Kidney (tissue), 14 donors: ENCODE data around the gene PITRM1. TPM values are rescaled to one million over a fixed set of nuclear protein-coding genes. Genes with fewer than 3 reads are reported as not detected.

Source experiments
- DNase-seq, 5 donors: peaks; one replicate each; pipeline ENCODE4 v3.0.0-alpha.2; 2013 to 2020
- FAIRE-seq: peaks from 2 replicates; lab custom pipeline; 2012; peaks lifted over from hg19 to GRCh38; lab: Jason Lieb, UNC
- H3K27ac ChIP-seq, 2 donors: one replicate each; pipeline ENCODE4 v1.7.0; 2013; ENCODE audit warnings: low read depth in 2 of 2, low read length in 2 of 2, inconsistent platforms in 1 of 2
- H3K27me3 ChIP-seq: one replicate; pipeline ENCODE4 v1.7.1; 2013; ENCODE audit warnings: low read length, inconsistent platforms; ENCODE audit not compliant: control insufficient read depth, insufficient read depth
- H3K36me3 ChIP-seq, 3 donors: one replicate each; pipeline versions ENCODE4 v1.7.0 to v1.7.1; 2013; ENCODE audit warnings: low read length in 3 of 3, control low read depth in 1 of 3, inconsistent platforms in 1 of 3; ENCODE audit not compliant: insufficient read depth in 3 of 3, control insufficient read depth in 2 of 3
- H3K4me1 ChIP-seq, 3 donors: one replicate each; pipeline versions ENCODE4 v1.7.0 to v1.7.1; 2013; ENCODE audit warnings: low read length in 3 of 3, inconsistent platforms in 1 of 3, low read depth in 1 of 3; ENCODE audit not compliant: control insufficient read depth in 2 of 3, insufficient read depth in 2 of 3
- H3K4me3 ChIP-seq, 3 donors: one replicate each; pipeline versions ENCODE4 v1.7.0 to v1.8.1; 2013; ENCODE audit warnings: low read length in 3 of 3, control low read depth in 1 of 3, inconsistent platforms in 1 of 3
- H3K9ac ChIP-seq, 3 donors: one replicate each; pipeline versions ENCODE4 v1.7.0 to v1.7.1; 2013; ENCODE audit warnings: low read length in 3 of 3, control low read depth in 1 of 3, inconsistent platforms in 1 of 3
- H3K9me3 ChIP-seq, 3 donors: one replicate each; pipeline versions ENCODE4 v1.7.0 to v1.7.1; 2013; ENCODE audit warnings: low read length in 3 of 3, control low read depth in 1 of 3, inconsistent platforms in 1 of 3; ENCODE audit not compliant: control insufficient read depth in 2 of 3, insufficient read depth in 1 of 3
- CTCF ChIP-seq: IDR thresholded peaks from 3 replicates; pipeline ENCODE4 v1.5.1; 2012; ENCODE audit warnings: mild to moderate bottlenecking, moderate library complexity, borderline replicate concordance; ENCODE audit not compliant: insufficient read depth; ENCODE audit errors: extremely low read depth
- intact Hi-C: fragments of 100-400 bp; cut with DNase I; formaldehyde crosslinking; loops from one replicate; pipeline ENCODE4 v1.11.1; 2022
- polyA plus RNA-seq: library from polyadenylated mRNA; stranded (reverse); fragments of 350-450 nt; fragmentation: Illumina TruSeq; extraction: RNeasy Lipid Tissue Mini Kit (QIAGEN cat#74804); gene quantifications from one replicate; pipeline ENCODE4 v1.2.3, GENCODE V29; 2014; ENCODE audit warnings: low read depth, low replicate concordance; ENCODE audit not compliant: insufficient read depth
- total RNA-seq: library from RNA; stranded (reverse); fragmentation: NEBNext Ultra II Directional; extraction: Animal tissue kit (Norgen Biotek cat#: 25700); gene quantifications from one replicate; pipeline ENCODE4 v1.2.1, GENCODE V29; 2021
- donor health status: control.
- donor health status: control.
- donor health status: control.
- donor health status: control.
- donor health status: control.
- donor health status: DM: yes; HTN: yes; CAD: no.
- donor health status: Normal renal cell carcinoma (clear cell type).

The PITRM1 gene
- total and polyA plus RNA-seq, 2 donors from 2014 or later = 28.8 to 60.7 TPM

DNA sequence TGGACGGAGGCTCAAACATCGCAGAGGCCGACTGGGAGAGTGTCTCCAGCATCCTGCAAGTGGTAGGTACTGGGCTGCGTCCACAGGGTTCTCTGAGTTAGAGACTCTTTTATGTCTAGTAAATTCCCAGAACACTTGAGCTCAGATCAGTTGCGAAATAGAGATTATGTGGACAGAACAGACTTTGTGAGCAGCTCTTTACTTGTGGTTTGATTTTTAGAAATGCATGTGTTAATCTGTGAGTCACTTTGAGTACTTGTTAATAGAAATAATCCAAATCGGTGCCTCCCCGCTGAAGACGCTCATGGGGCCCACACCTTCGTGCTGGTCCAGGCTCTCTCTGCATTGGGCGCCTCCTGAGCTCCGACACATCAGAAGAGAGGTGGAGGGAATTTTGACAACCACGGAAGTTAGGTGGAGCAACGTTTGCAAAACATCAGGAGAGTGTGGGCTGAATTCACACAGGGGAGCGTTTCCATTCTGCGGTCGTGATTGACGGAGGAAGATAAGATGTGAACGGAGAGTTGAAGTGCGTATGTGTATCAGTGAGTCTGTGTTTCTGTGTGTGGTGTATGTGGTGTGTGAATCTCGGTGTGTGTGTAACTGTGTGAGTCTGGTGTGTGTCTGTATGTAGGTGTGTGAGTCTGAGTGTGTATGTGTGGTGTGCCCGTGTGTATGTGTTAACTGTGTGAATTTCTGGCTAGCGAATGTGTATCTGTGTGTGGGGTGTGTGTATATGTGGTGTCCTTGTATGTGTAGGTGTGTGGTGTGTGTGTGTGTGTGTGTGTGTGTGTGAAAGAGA is 73.1 kb downstream of the PITRM1 start:
- Histone ChIP-seq H3K4me1 (peaks cover 3 to 12% (median 12%) of the 10 kb centered on the region in 3 donors), H3K9me3 (no peaks in the 10 kb centered on the region), H3K27me3 (no peaks in the 10 kb centered on the region), H3K9ac (no peak overlapping the region), H3K27ac (no peak overlapping the region), H3K36me3 (no peaks in the 10 kb centered on the region), H3K4me3 (no peak overlapping the region)
- intact Hi-C loops = no loop called here
- no peak for TF ChIP-seq CTCF
- peak in 1 of 5 donors; percentile 37 for DNase-seq
- no peak for FAIRE-seq

DNA sequence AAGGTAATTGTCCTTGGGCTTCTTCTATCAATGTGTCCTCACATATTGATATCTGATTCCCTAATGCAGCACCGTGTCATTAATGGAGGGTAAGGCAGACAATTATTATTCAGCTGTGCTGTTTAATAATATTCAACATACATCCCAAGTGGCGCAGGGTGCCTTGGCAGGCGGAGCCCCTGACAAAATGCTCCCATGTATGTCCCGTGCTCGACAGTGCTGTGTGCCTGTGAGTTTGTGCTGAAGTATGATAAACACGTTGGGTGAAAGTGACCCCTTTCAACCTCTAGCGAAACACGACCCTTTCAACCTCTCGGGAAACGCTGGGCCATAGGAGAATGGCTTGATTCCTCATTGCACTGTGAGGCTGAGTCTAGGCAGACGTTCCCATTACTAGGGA is 73.9 kb downstream of the PITRM1 start:
- DNase-seq (peak in 1 of 5 donors; percentile 15), FAIRE-seq (no peak)
- no peak overlapping the region for H3K9ac ChIP-seq
- H3K4me3 ChIP-seq = no peak overlapping the region
- no peak for TF ChIP-seq CTCF
- H3K27ac ChIP-seq = no peak overlapping the region
- no peaks in the 10 kb centered on the region for H3K27me3 ChIP-seq
- no peaks in the 10 kb centered on the region for H3K9me3 ChIP-seq
- no peaks in the 10 kb centered on the region for H3K36me3 ChIP-seq
- H3K4me1 ChIP-seq = peaks cover 3 to 14% (median 11%) of the 10 kb centered on the region in 3 donors
- intact Hi-C loops = no loop called here

DNA sequence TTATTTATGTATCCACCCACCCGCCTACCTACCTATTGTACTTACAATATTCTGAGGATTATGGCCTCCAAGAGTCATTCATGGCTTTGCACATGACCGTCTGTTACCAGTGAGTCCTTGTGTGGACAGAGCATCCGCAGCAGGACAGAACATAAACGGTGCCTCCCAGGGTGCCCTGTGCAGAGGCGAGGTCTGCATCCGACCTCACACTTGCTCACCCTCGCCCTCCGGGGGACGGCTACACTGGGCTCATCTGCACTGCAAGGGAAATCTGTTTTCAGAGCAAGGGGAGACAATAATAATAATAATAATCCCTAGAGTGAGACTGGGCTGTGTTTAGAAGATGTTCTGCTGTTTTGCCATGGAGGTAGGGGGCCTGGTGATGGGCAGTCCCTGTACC is 75.4 kb downstream of the PITRM1 start:
- no peak for TF ChIP-seq CTCF
- H3K4me1 ChIP-seq = peaks cover 3 to 11% (median 7%) of the 10 kb centered on the region in 3 donors
- FAIRE-seq = no peak
- intact Hi-C loops = no loop called here
- H3K9me3 ChIP-seq = no peaks in the 10 kb centered on the region
- DNase-seq = peak in 1 of 5 donors; percentile 48
- H3K9ac ChIP-seq = no peak overlapping the region
- H3K27me3 ChIP-seq = no peaks in the 10 kb centered on the region
- H3K36me3 ChIP-seq = no peaks in the 10 kb centered on the region
- H3K4me3 ChIP-seq = no peak overlapping the region
- H3K27ac ChIP-seq = no peak overlapping the region
